Thyroid gland (tissue), 4 donors: ENCODE measurements around the gene NNT. TPM values are rescaled to one million over a fixed set of nuclear protein-coding genes. Genes with fewer than 3 reads are reported as not detected.
"Not testable (repeated sequence)": the region's sequence is repeated elsewhere in the genome, so short reads cannot be mapped to it uniquely, and the experiment has no call there.

Experiments
- DNase-seq, 2 donors: peaks; one replicate each; pipeline ENCODE4 v3.0.0-alpha.2; 2019
- H3K27ac ChIP-seq, 3 donors: fragments of 200-600 bp; sonication (generic); 1 replicate in 2 of 3; 2 replicates in 1 of 3; pipeline ENCODE4 v1.5.1; 2016 to 2019; ENCODE audit warnings: mild to moderate bottlenecking in 1 of 3, moderate library complexity in 1 of 3
- H3K27me3 ChIP-seq: fragments of 200-600 bp; sonication (generic); one replicate; pipeline ENCODE4 v1.5.1; 2019
- H3K36me3 ChIP-seq, 2 donors: fragments of 200-600 bp; sonication (generic); one replicate each; pipeline ENCODE4 v1.5.1; 2016 to 2019
- H3K4me1 ChIP-seq, 2 donors: fragments of 200-600 bp; sonication (generic); one replicate each; pipeline ENCODE4 v1.5.1; 2017 to 2019
- H3K4me3 ChIP-seq, 3 donors: fragments of 200-600 bp; sonication (generic); replicated peaks in 1 of 3; 1 replicate in 2 of 3; 2 replicates in 1 of 3; pipeline ENCODE4 v1.5.1; 2016; ENCODE audit warnings: mild to moderate bottlenecking in 1 of 3
- H3K9me3 ChIP-seq: fragments of 200-600 bp; sonication (generic); one replicate; pipeline ENCODE4 v1.5.1; 2017
- CTCF ChIP-seq, 6 experiments: fragments of 200-600 bp in 3 of 6; fragments of 450-650 bp in 3 of 6; sonication (generic) in 3 of 6; IDR thresholded peaks; one replicate each; pipeline ENCODE4 v1.5.1; 2016 to 2019; ENCODE audit warnings: antibody characterized with exemption in 6 of 6, mild to moderate bottlenecking in 2 of 6, inconsistent platforms in 1 of 6, moderate library complexity in 1 of 6
- POLR2A ChIP-seq, 2 donors: fragments of 450-650 bp; IDR thresholded peaks; one replicate each; pipeline ENCODE4 v1.6.1; 2017; ENCODE audit warnings: antibody characterized with exemption in 2 of 2, mild to moderate bottlenecking in 2 of 2, moderate library complexity in 1 of 2
- WGBS, 2 donors: methylation state at CpG; one replicate each; pipeline ENCODE4 v1.1.5; 2017; 5-methylcytosine and 5-hydroxymethylcytosine counted together
- intact Hi-C: fragments of 100-400 bp; cut with DNase I; formaldehyde crosslinking; loops from one replicate; pipeline ENCODE4 v1.15.1; 2023
- total RNA-seq, 4 donors: library from RNA; depleted of rRNA; stranded (reverse); fragments of >200 nt; gene quantifications; one replicate each; pipeline ENCODE4 v1.2.3, GENCODE V29; 2016

The NNT gene
- total RNA-seq, 4 donors from 2014 or later = 95.7 to 125 (median 104) TPM

- H3K4me1 ChIP-seq = no peaks in the 10 kb centered on the region
- no peak for TF ChIP-seq POLR2A (IDR thresholded peaks at IDR 0.05)
- TF ChIP-seq CTCF (IDR thresholded peaks at IDR 0.05) = no peak
- H3K27ac ChIP-seq = no peak overlapping the region
- H3K4me3 ChIP-seq = no peak overlapping the region
- H3K27me3 ChIP-seq = no peaks in the 10 kb centered on the region
- DNase-seq = no peak
- no peaks in the 10 kb centered on the region for H3K9me3 ChIP-seq
- H3K36me3 ChIP-seq = no peaks in the 10 kb centered on the region
- intact Hi-C loops = no loop called here
Measured at GRCh38 chr5:43590700-43591099, 12.3 kb upstream of the NNT start.

DNA sequence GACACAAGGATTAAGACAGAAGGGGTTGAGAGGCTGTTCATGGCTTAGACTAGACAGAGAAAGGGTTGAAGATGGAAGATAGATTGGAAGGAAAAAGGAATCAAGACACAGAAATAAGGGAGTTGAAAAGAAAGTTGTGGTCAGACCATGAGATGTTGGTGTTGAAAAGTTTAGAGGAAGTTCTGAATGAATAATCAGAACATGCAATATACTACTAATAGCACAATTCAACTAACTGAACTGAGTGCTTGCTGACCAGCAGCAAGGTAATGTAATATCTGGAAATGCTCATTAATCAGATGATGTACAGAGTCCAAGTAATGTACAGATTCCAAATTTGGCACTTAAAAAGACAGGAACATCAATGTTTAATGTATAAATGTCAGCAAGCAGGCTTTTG, 10.6 kb upstream of the NNT start:
- no peaks in the 10 kb centered on the region for H3K36me3 ChIP-seq
- TF ChIP-seq CTCF (IDR thresholded peaks at IDR 0.05) (no peak), POLR2A (IDR thresholded peaks at IDR 0.05) (no peak)
- no peaks in the 10 kb centered on the region for H3K27me3 ChIP-seq
- H3K27ac ChIP-seq = no peak overlapping the region
- H3K4me1 ChIP-seq = no peaks in the 10 kb centered on the region
- DNase-seq = no peak
- H3K4me3 ChIP-seq = no peak overlapping the region
- intact Hi-C loops = no loop called here
- no peaks in the 10 kb centered on the region for H3K9me3 ChIP-seq

DNA sequence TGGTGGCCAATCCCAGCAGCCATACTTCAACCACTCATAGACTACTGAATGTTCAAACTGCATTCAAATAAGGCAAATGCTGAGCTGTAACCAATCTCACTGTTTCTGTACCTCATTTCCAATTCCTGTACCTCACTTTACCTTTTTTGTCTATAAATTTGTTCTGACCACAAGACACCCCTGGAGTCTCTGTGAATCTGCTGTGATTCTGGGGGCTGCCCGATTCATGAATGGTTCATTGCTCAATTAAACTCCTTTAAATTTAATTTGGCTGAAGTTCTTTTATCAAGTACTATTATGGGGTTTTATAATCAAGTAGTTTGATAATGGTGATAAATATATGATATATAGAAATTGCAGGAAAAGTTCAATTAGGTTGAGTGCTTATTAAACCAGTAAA, 4.1 kb upstream of the NNT start:
- intact Hi-C loops = not testable (repeated sequence)
- H3K4me1 ChIP-seq = peaks cover 10 to 11% of the 10 kb centered on the region in 2 donors

GRCh38 chr5:43601454-43602260, 1.3 kb upstream of the NNT start:
- Histone ChIP-seq H3K27me3 (no peaks in the 10 kb centered on the region), H3K27ac (peak overlapping the region; percentile 86 to 92 (median 91)), H3K9me3 (no peaks in the 10 kb centered on the region), H3K4me3 (peak overlapping the region in 2 of 3 donors; percentile 55 to 56), H3K4me1 (peaks cover 11 to 17% of the 10 kb centered on the region in 2 donors), H3K36me3 (no peaks in the 10 kb centered on the region)
- intact Hi-C loops = no loop called here
- TF ChIP-seq CTCF (IDR thresholded peaks at IDR 0.05) (no peak), POLR2A (IDR thresholded peaks at IDR 0.05) (no peak)
- 59 to 64% methylated on average over 8 of the region's 8 CpGs for WGBS, 2 donors
- no peak for DNase-seq

More for the DNA sequence above, 4.1 kb upstream of the NNT start:
- not testable (repeated sequence) for H3K27ac ChIP-seq, H3K9me3 ChIP-seq, H3K27me3 ChIP-seq, H3K4me3 ChIP-seq, H3K36me3 ChIP-seq, DNase-seq
- WGBS, 2 donors = 92 to 98% methylated on average over 1 of the region's 1 CpG

- peak overlapping the region; percentile 22 to 56 (median 55) for H3K4me3 ChIP-seq
- H3K4me1 ChIP-seq = peaks cover 16 to 20% of the 10 kb centered on the region in 2 donors
- no peaks in the 10 kb centered on the region for H3K36me3 ChIP-seq
- H3K27me3 ChIP-seq = no peaks in the 10 kb centered on the region
- TF ChIP-seq POLR2A (IDR thresholded peaks at IDR 0.05) (peak in 1 of 2 donors; percentile 88), CTCF (IDR thresholded peaks at IDR 0.05) (no peak)
- 1 to 2% methylated on average over 30 to 33 of the region's 49 CpGs for WGBS, 2 donors
- peak overlapping the region; percentile 86 to 92 (median 91) for H3K27ac ChIP-seq
- intact Hi-C loops = no loop called here
- peak; percentile 79 to 86 for DNase-seq
- H3K9me3 ChIP-seq = no peaks in the 10 kb centered on the region
Measured at GRCh38 chr5:43603344-43604217, 601 bp downstream of the NNT start.
